Fibroblast of pulmonary artery (primary cell): ENCODE measurements around the gene SUPT3H.

ENCODE experiments used
- DNase-seq: peaks from one replicate; pipeline ENCODE4 v3.0.0-alpha.2; 2010; ENCODE audit warnings: low read depth
- H3K4me3 ChIP-seq: replicated peaks from 2 replicates; pipeline ENCODE4 v1.5.1; 2011; ENCODE audit warnings: low read depth, mild to moderate bottlenecking, control low read depth, low read length, moderate library complexity
- TF ChIP-seq, protein P1 (sequence below): IDR thresholded peaks from 2 replicates; pipeline ENCODE4 v1.5.1; 2011; ENCODE audit warnings: mild to moderate bottlenecking, control low read depth, low read length, inconsistent platforms; ENCODE audit errors: missing control alignments

The SUPT3H gene

GRCh38 chr6:44781912-44782597 is 595.7 kb downstream of the SUPT3H start:
- TF ChIP-seq, protein P1, sequence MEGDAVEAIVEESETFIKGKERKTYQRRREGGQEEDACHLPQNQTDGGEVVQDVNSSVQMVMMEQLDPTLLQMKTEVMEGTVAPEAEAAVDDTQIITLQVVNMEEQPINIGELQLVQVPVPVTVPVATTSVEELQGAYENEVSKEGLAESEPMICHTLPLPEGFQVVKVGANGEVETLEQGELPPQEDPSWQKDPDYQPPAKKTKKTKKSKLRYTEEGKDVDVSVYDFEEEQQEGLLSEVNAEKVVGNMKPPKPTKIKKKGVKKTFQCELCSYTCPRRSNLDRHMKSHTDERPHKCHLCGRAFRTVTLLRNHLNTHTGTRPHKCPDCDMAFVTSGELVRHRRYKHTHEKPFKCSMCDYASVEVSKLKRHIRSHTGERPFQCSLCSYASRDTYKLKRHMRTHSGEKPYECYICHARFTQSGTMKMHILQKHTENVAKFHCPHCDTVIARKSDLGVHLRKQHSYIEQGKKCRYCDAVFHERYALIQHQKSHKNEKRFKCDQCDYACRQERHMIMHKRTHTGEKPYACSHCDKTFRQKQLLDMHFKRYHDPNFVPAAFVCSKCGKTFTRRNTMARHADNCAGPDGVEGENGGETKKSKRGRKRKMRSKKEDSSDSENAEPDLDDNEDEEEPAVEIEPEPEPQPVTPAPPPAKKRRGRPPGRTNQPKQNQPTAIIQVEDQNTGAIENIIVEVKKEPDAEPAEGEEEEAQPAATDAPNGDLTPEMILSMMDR: no peak
- no peak overlapping the region for H3K4me3 ChIP-seq

GRCh38 chr6:44780161-44780560 is 597.6 kb downstream of the SUPT3H start:
- TF ChIP-seq, protein P1: no peak
- no peak for DNase-seq

More at GRCh38 chr6:44781912-44782597, 595.7 kb downstream of the SUPT3H start:
- DNase-seq: no peak

DNA sequence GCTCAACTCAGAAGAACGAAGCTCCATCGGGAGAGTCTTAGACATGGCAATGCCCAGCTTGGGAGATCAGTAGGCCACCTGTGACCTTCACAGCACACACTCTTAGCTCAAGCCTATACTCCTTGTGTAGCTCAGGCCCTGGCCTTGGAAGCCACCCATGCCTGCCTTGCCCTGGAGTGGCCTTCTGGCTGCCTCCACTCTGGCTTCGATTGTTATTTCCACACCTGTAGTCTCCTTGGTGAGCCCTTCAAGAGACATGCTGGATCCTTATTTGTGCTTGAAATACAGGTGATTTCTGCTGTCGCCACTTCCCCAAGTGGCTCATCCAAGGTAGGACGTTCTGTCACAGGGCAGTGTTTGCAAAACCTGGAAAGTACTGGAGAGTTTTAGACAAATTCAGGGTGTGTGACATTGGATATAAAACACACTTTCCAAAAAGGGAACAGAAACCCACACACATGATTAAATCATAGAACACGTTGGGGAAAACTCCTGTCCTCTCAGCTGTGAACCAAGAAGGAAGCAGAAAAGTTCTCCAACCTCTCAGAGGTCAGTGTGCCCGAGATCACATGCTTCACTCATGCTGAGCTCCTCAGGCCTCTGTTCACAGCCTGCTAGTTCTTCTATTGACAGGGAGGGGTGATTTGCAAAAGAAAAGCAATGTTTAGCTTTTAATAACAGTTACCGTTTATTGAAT is 598.5 kb downstream of the SUPT3H start:
- DNase-seq: no peak
- no peak overlapping the region for H3K4me3 ChIP-seq
- TF ChIP-seq, protein P1: no peak

More at GRCh38 chr6:44780161-44780560, 597.6 kb downstream of the SUPT3H start:
- H3K4me3 ChIP-seq: no peak overlapping the region
